ENCODE data around the gene FKBP6.
"Not testable (repeated sequence)": the region's sequence is repeated elsewhere in the genome, so short reads cannot be mapped to it uniquely, and the experiment has no call there.

The FKBP6 gene

GRCh38 chr7:73327922-73328321, at the start of gene FKBP6, which contains the start of gene TRIM50:
Gene FKBP6 (plus strand): TSS chr7:73328161. CDS start chr7:73328429, 268 bp downstream.
Gene TRIM50 (minus strand): TSS chr7:73328082. CDS start chr7:73324787, 3,295 bp downstream.
- DNase-seq: not testable (repeated sequence)

GRCh38 chr7:73297235-73297634, 30.7 kb upstream of the FKBP6 start:
- not testable (repeated sequence) for DNase-seq

GRCh38 chr7:73297706-73298105, 30.3 kb upstream of the FKBP6 start:
- not testable (repeated sequence) for DNase-seq

DNA sequence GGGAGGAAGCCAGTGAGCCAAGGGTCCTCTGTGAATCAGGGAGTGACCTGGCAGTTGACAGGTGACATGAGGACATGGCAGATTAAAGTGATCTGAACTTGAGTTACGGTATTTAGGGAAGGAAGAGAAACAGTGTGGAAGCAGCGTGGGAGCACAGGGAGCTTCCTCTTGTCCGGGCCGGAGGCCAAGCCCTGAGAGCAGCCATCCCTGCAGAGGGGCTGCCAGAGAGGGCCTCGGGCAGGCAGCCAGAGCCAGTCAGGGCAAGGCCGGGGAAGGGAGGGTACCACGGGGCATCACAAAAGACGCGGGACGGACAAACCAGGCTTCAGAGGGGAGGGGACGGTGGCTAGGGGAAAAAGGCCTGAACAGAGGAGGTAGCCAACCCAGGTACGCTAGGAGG, 28.1 kb upstream of the FKBP6 start:
- DNase-seq: not testable (repeated sequence)

- DNase-seq: not testable (repeated sequence)
Measured at GRCh38 chr7:73301108-73301507, 26.9 kb upstream of the FKBP6 start.

DNA sequence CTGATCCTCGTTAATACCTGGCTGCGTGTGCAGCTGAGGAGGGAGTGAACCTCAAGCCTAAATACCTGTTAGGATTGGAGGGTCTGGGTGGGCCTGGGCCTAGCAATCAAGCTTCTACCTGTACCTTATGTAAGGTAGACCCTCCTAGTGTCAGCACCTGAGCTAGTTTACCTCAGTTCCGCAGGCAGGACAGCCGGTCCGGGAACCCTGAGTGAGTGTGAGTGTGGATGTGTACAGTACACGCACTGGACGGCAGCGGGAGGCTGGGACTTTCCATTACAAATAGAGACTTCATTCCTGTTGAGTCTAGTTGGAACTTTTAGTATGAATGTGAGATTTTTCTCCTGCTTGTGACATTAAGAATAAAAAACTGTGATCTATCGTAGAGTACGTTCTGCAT, 25.1 kb upstream of the FKBP6 start:
- not testable (repeated sequence) for DNase-seq

DNA sequence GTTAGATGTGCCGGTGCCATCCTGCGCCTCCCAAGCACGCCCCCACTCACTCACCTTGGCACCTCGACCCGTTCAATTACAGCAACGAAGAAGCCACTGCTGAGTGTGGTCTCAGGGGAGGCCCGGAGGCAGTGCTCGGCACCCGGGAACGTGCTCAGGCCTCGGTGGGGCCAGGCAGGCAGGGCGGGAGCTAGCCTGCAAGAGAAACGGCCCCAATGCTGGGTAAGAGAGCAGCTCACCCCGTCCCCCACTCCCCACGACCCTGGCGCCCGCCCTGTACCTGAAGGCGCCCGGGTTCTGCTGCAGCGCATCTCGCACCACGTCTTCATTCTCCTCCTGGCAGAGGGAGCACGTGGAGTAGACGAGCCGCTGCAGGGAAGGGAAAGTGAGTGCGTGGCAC, 24.4 kb upstream of the FKBP6 start:
- DNase-seq: no peak

DNA sequence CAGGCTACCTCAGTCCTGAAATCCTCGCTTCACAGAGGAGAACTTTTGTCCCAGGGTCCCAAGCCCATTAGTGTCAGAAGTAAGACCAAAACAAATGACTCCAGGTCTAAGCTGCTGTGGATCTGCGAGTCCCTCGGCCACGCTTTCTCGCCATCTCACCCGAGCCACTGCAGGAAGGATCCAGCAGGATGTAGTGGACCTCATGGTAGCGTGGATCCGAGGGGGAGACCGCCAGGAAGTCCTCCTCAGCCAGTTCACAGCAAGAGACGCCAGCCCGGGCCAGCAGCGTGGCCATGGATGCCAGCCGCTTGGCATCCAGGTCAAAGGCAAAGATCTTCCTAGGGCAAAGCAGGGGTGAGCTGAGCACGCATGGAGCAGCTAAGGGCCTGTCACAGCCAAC, 23.9 kb upstream of the FKBP6 start:
- no peak for DNase-seq

GRCh38 chr7:73304612-73305387, 23.2 kb upstream of the FKBP6 start:
- not testable (repeated sequence) for DNase-seq

DNA sequence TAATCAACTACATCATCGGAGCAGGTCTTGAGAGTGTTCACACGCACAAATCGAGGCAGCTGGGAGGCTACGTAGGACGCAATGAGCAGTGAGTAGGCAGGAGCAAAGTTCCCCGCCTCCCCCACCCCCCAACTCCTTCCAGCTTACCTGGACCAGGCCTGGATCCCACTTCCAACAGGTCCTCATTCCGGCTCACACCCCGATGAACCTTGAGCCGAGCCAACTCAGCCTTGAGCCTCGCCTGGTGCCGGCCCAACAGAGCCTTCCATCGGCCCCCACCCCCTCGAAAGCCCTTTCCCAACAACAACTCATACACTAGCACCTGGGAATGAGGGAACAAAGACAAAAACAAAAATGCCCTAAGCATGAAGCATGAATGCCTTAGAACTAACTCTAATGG, 20.5 kb upstream of the FKBP6 start:
- DNase-seq: no peak

DNA sequence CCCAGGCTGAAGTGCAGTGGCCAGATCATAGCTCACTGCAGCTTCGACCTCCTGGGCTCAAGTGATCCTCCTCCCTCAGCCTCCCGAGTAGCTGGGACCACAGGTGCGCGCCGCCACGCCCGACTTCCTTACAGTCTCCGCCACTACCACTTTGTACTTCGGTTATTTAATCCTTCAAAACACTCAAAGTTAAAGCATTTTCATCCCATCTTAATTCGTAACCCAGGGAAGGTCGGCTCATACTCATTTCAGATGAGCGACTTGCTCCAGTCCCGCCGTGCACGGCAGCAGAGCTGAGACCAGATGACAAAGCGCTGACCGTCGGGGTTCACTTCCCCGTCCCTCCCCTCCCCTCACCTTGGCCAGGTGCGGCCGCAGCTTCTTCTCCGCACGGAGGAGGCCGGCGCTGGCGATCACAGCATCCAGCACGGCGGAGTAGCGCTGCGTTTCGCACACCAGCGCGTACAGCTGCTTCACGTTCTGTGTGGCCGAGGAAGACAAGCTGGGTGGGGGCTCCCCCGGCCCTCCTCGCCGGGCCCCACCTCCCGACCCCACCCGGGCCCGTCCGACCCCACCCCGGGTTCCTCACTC, 19.8 kb upstream of the FKBP6 start:
- no peak for DNase-seq

DNA sequence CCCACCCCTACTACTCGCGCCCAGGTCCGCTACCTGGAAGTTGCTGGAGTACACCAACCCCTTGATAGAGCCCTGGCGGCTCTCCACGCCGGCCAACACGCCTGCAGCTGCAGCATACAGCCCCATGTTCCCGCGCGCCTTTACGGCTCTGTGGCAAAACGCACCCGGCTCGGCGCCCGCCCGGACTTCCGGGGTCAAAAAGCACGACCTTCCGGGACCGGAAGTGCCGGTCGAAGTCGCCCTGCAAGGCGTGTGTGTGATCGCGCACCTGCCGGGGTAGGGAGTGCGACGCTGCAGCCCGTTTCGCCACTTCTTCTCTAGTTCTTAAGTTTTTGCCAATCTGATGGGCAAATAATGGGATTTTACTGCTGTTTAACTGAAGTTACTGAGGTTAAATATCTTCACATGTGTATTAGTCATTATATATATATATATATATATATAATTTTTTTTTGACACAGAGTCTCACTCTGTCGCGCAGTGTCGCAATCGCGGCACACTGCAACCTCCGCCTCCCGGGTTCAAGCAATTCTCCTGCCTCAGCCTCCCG, 19.2 kb upstream of the FKBP6 start, which contains the start of gene NSUN5:
TSS of gene NSUN5 (minus strand) at position 162 of the 550 bp plus-strand sequence. CDS start at position 126, 36 bp downstream.
- DNase-seq: peak; percentile 89 to 90

DNA sequence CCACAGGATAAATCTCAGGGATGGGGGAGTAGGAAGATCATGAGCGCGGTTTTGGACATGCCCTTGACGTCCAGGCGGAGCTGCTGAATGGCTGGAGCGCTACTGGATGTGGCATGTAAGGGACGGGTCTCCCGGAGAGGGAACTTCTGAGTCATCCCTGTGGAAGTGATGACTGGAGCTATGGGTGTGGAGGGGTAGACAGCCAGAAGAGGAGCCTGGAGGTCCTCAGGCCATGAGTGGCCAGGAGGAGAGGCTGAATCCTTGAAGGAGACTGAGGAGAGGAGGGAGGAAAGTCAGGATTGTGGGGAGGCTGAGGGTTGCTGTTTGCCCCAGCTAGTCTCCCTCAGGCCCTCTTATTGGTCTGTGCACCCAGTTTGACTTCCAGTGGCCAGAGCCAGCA, 16.5 kb upstream of the FKBP6 start:
- not testable (repeated sequence) for DNase-seq

- DNase-seq: no peak
Measured at GRCh38 chr7:73312831-73313520, 15.0 kb upstream of the FKBP6 start.

DNA sequence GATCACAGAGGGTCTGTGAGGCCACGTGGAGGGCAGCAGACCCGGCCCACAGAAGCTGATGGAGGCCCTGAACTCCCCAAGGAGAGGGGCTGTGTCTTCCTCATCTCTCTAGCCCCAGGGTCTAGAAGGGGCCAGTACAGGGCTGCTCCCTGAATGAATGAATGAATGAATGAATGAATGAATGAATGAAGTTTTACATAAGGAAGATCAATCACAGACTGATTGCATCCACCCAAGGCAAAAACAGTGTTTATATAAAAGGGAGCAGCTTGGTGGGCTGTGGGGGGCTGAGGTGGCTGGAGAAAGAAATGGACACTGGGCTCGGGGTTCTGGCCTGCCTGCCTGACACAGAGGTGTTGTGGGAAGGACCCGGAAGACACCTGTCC, 14.4 kb upstream of the FKBP6 start:
- DNase-seq: no peak

- no peak for DNase-seq
Measured at GRCh38 chr7:73314271-73314670, 13.7 kb upstream of the FKBP6 start.

GRCh38 chr7:73316521-73316920, 11.4 kb upstream of the FKBP6 start:
- no peak for DNase-seq

GRCh38 chr7:73318656-73319204, 9.2 kb upstream of the FKBP6 start:
- not testable (repeated sequence) for DNase-seq

DNA sequence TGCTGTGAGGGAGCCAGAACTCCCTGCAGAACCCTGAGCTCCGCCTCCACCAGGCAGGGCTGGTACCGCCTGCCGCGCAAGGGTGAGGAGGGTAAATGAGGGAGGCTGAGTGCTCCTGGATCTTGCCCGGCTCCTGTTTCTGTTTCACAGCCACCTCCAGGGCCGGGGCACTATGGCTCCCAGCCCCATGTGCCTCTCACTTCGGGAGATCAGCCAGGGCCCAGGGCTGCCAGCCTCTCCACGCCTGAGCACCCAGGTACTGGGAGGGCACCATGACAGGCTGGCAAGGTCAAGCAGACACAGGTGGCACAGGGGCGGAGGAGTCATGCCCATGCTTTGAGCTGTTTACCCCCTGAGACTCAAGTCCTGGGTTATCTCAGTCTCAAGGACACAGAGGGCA, 8.4 kb upstream of the FKBP6 start:
- not testable (repeated sequence) for DNase-seq

DNA sequence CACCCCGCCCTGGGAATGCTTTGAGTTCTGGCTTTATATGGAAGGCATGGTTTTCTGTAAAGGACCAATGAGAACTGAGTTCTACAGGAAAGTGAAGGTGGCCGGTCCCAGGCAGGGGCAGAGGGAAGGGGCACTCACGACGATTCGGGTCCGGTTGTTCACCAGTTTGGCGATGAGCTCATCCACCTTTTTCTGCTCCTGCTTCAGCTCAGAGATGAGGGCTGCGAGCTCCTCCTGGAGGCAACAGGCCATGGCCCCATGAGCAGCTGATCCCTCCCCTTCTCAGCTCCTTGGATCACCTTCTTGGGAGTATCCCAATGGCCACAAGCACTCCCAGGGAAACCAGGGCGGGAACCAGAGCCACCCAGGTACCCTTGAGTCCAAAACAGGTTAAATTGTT, 8.0 kb upstream of the FKBP6 start:
- not testable (repeated sequence) for DNase-seq

GRCh38 chr7:73323434-73324080, 4.4 kb upstream of the FKBP6 start:
- not testable (repeated sequence) for DNase-seq

- DNase-seq: peak; percentile 48 to 51
Measured at GRCh38 chr7:73324081-73324845, 3.7 kb upstream of the FKBP6 start.
